ENCODE results near the gene HIVEP3.

The HIVEP3 gene

DNA sequence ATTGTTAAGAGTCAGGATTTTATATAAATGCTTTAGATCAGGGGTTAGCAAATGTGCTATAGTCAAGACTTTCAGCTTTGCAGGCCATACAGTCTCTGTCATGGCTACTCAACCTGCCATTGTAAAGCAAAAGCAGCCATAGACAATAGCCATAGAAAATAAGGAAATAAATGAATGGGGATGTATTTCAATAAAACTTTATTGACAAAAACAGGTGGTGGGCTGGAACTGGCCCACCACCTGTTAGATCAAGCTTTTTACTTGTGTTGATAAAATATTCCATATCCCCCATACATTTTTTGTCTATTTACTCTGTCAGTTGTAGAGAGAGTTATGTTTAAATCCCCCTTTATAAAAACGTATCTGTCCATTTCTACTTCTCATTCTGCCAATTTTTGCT is 98.9 kb downstream of the HIVEP3 start:
- H3K36me3 Mint-ChIP-seq (ENCODE audit: insufficient read depth): peaks cover 1% of the 10 kb centered on the region
- H3K4me1 Mint-ChIP-seq: peaks cover 14% of the 10 kb centered on the region
- H3K27me3 Mint-ChIP-seq: no peaks in the 10 kb centered on the region
- no peak overlapping the region for H3K27ac Mint-ChIP-seq (ENCODE audit: low read depth)
- DNase-seq (ENCODE audit: low spot score in 2 of 2) (no peak), ATAC-seq (replicated peaks; ENCODE audit: extremely low read depth, poor library complexity, severe bottlenecking) (no peak)
- no peaks in the 10 kb centered on the region for H3K9me3 Mint-ChIP-seq
- H3K4me3 Mint-ChIP-seq: no peak overlapping the region

GRCh38 chr1:41819069-41819468 is 99.7 kb downstream of the HIVEP3 start:
- Mint-ChIP-seq H3K4me1 (peaks cover 14% of the 10 kb centered on the region), H3K27me3 (no peaks in the 10 kb centered on the region), H3K27ac (ENCODE audit: low read depth) (peak overlapping the region; percentile 33), H3K4me3 (no peak overlapping the region), H3K36me3 (ENCODE audit: insufficient read depth) (peaks cover 1% of the 10 kb centered on the region), H3K9me3 (no peaks in the 10 kb centered on the region)
- no peak for DNase-seq (ENCODE audit: low spot score in 2 of 2)
- no peak for ATAC-seq (replicated peaks; ENCODE audit: extremely low read depth, poor library complexity, severe bottlenecking)

GRCh38 chr1:41816061-41816460 is 102.7 kb downstream of the HIVEP3 start:
- Mint-ChIP-seq H3K4me1 (peaks cover 28% of the 10 kb centered on the region), H3K4me3 (no peak overlapping the region), H3K9me3 (no peaks in the 10 kb centered on the region), H3K27ac (ENCODE audit: low read depth) (no peak overlapping the region), H3K27me3 (no peaks in the 10 kb centered on the region), H3K36me3 (ENCODE audit: insufficient read depth) (no peaks in the 10 kb centered on the region)
- ATAC-seq (replicated peaks; ENCODE audit: extremely low read depth, poor library complexity, severe bottlenecking) (no peak), DNase-seq (ENCODE audit: low spot score in 2 of 2) (no peak)

DNA sequence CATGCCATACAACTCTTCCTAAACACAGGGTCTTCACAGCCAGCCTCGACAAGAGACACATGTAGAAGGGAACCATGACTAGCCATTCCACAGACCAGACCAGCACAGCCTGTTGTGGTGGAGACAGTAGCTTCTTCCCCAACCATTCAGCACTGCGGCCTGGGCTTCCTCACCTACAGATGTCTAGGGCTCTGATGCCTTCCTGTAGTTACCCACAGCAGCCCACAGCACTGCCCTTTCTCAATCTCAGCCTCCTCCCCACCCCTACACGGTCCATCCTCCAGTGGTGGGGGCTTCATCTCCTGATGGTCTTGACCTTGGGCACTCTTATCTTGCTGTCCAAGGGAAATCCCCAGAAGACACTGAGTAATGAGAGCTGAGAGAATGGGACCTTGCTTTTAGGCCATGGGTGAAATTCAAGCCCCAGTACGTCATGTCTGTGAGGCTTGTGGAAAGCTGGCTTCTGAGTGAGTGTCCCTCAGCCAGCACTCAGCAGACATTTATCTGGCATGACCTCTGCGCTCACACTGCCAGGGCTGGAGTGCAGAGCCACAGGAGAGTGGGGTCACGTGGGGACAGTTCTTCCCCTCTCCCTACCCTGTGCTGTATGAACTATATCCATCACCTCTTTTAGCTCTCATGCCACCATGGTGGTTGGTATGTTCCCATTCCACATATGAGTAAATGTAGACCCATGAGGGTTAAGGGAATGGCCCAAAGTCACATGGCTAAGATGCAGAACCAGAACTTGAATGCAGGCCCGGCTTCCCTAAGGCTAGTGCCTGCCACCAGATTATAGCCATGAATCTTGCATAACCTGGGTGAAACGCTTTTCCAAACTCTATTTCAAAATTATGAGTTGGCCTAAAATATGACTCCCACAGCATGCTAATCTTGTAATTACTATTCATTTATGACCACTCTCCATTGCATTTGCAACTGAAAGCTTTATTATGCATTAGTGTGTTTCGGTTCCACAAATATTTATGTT is 104.7 kb downstream of the HIVEP3 start:
- ATAC-seq (replicated peaks; ENCODE audit: extremely low read depth, poor library complexity, severe bottlenecking): no peak
- no peak overlapping the region for H3K27ac Mint-ChIP-seq (ENCODE audit: low read depth)
- no peak overlapping the region for H3K4me3 Mint-ChIP-seq
- DNase-seq (ENCODE audit: low spot score in 2 of 2): no peak
- no peaks in the 10 kb centered on the region for H3K36me3 Mint-ChIP-seq (ENCODE audit: insufficient read depth)
- no peaks in the 10 kb centered on the region for H3K27me3 Mint-ChIP-seq
- peaks cover 29% of the 10 kb centered on the region for H3K4me1 Mint-ChIP-seq
- H3K9me3 Mint-ChIP-seq: no peaks in the 10 kb centered on the region

DNA sequence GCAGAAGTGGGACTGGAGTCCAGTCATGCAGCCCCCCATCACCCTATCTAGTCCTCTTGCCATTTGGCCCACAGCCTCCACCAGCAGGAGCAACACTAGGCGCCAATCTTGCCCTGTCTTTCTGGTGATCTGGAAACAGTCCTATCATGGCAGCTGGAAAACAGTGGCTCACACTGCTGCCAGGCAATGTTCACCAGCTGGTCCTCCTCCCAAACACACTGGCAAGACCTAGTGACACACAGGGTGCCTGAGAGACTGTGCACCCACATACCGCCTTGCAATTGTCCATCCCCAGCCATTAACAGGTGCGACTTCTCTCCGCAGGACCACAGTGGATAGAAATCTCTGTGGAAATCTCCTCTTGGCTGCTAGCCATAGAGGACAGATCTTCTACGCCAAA is 105.5 kb downstream of the HIVEP3 start:
- Mint-ChIP-seq H3K36me3 (ENCODE audit: insufficient read depth) (no peaks in the 10 kb centered on the region), H3K27ac (ENCODE audit: low read depth) (no peak overlapping the region), H3K4me1 (peaks cover 26% of the 10 kb centered on the region), H3K27me3 (no peaks in the 10 kb centered on the region), H3K9me3 (no peaks in the 10 kb centered on the region), H3K4me3 (no peak overlapping the region)
- ATAC-seq (replicated peaks; ENCODE audit: extremely low read depth, poor library complexity, severe bottlenecking) (no peak), DNase-seq (ENCODE audit: low spot score in 2 of 2) (no peak)

- no peaks in the 10 kb centered on the region for H3K36me3 Mint-ChIP-seq (ENCODE audit: insufficient read depth)
- peaks cover 34% of the 10 kb centered on the region for H3K4me1 Mint-ChIP-seq
- ATAC-seq (replicated peaks; ENCODE audit: extremely low read depth, poor library complexity, severe bottlenecking) (no peak), DNase-seq (ENCODE audit: low spot score in 2 of 2) (no peak)
- H3K9me3 Mint-ChIP-seq: no peaks in the 10 kb centered on the region
- H3K27me3 Mint-ChIP-seq: no peaks in the 10 kb centered on the region
- no peak overlapping the region for H3K4me3 Mint-ChIP-seq
- peak overlapping the region; percentile 90 for H3K27ac Mint-ChIP-seq (ENCODE audit: low read depth)
Measured at GRCh38 chr1:41812453-41812852, 106.3 kb downstream of the HIVEP3 start.

- peaks cover 38% of the 10 kb centered on the region for H3K4me1 Mint-ChIP-seq
- no peaks in the 10 kb centered on the region for H3K36me3 Mint-ChIP-seq (ENCODE audit: insufficient read depth)
- no peaks in the 10 kb centered on the region for H3K27me3 Mint-ChIP-seq
- peak overlapping the region; percentile 90 for H3K27ac Mint-ChIP-seq (ENCODE audit: low read depth)
- no peaks in the 10 kb centered on the region for H3K9me3 Mint-ChIP-seq
- H3K4me3 Mint-ChIP-seq: no peak overlapping the region
- DNase-seq (ENCODE audit: low spot score in 2 of 2) (peak in 1 of 2 donors; percentile 30), ATAC-seq (replicated peaks; ENCODE audit: extremely low read depth, poor library complexity, severe bottlenecking) (peak; percentile 52)
Measured at GRCh38 chr1:41812051-41812450, 106.7 kb downstream of the HIVEP3 start.

DNA sequence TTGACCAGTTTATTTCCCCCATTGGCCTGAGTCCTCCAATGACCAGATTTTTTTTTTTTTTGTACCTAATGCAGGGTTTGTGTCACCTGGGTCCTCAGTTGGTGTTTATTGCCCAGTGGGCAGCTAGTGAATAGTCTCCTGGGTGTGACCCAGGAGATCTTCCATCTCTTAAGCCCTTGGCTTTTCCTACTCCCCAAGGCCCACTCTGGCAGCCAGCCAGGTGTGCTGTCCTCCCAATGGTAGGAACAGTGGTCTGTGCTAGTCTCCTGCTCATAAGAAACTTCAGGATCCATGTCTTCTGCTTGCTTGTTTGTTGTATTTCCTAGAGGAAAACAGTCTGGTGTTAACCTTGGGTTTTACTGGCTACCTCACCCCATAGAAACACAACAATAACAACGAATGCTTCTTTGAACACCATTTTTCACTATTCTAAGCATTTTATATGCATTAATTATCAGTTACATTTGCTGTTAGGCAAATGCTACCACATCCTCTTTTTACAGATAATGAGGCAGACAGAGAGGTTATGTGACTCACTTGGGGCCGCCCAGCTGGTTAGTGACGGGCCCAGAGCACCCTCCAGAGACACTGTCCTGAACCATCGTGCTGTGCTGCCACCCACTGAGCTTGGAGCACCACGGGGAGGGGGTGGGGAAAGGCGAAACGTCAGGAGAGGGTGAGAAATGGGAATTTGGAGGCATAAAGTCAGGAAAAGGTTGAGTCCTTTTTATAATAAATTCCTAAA is 107.5 kb downstream of the HIVEP3 start:
- Mint-ChIP-seq H3K4me1 (peaks cover 46% of the 10 kb centered on the region), H3K27me3 (no peaks in the 10 kb centered on the region), H3K27ac (ENCODE audit: low read depth) (peak overlapping the region; percentile 90), H3K4me3 (peak overlapping the region; percentile 38), H3K36me3 (ENCODE audit: insufficient read depth) (no peaks in the 10 kb centered on the region), H3K9me3 (no peaks in the 10 kb centered on the region)
- ATAC-seq (replicated peaks; ENCODE audit: extremely low read depth, poor library complexity, severe bottlenecking) (peak; percentile 93), DNase-seq (ENCODE audit: low spot score in 2 of 2) (peak in 1 of 2 donors; percentile 47)

DNA sequence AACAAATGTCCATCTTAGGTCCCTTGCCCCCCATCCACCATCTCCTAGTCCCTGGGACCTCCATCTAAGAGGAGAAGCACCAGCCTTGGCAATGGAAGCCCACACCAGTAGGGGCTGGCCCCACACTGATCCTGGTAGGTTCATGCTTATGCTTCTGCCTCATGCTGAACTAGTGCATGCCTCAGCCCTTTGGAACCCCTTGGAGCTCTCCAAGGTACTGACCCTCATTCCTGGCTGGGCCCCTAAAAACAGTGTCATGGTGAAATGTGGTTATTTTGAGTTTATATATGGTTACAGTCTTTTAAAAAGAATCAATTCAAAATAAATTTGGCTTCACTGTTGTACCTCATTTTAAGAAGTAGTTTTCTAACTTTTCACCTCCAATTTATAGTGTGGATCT is 108.3 kb downstream of the HIVEP3 start:
- Mint-ChIP-seq H3K36me3 (ENCODE audit: insufficient read depth) (no peaks in the 10 kb centered on the region), H3K4me3 (no peak overlapping the region), H3K9me3 (no peaks in the 10 kb centered on the region), H3K27me3 (no peaks in the 10 kb centered on the region), H3K4me1 (peaks cover 54% of the 10 kb centered on the region), H3K27ac (ENCODE audit: low read depth) (no peak overlapping the region)
- no peak for ATAC-seq (replicated peaks; ENCODE audit: extremely low read depth, poor library complexity, severe bottlenecking)
- peak in 1 of 2 donors; percentile 26 for DNase-seq (ENCODE audit: low spot score in 2 of 2)

GRCh38 chr1:41809692-41810091 is 109.0 kb downstream of the HIVEP3 start:
- DNase-seq (ENCODE audit: low spot score in 2 of 2) (no peak), ATAC-seq (replicated peaks; ENCODE audit: extremely low read depth, poor library complexity, severe bottlenecking) (no peak)
- Mint-ChIP-seq H3K36me3 (ENCODE audit: insufficient read depth) (no peaks in the 10 kb centered on the region), H3K27me3 (no peaks in the 10 kb centered on the region), H3K4me3 (no peak overlapping the region), H3K4me1 (peaks cover 57% of the 10 kb centered on the region), H3K9me3 (no peaks in the 10 kb centered on the region), H3K27ac (ENCODE audit: low read depth) (no peak overlapping the region)

GRCh38 chr1:41807390-41807789 is 111.3 kb downstream of the HIVEP3 start:
- Mint-ChIP-seq H3K27ac (ENCODE audit: low read depth) (peak overlapping the region; percentile 95), H3K9me3 (peaks cover 5% of the 10 kb centered on the region), H3K4me1 (peaks cover 81% of the 10 kb centered on the region), H3K27me3 (no peaks in the 10 kb centered on the region), H3K36me3 (ENCODE audit: insufficient read depth) (peaks cover 8% of the 10 kb centered on the region), H3K4me3 (peak overlapping the region; percentile 67)
- ATAC-seq (replicated peaks; ENCODE audit: extremely low read depth, poor library complexity, severe bottlenecking) (no peak), DNase-seq (ENCODE audit: low spot score in 2 of 2) (no peak)

GRCh38 chr1:41806472-41807155 is 112.1 kb downstream of the HIVEP3 start:
- Mint-ChIP-seq H3K27me3 (no peaks in the 10 kb centered on the region), H3K4me1 (peaks cover 75% of the 10 kb centered on the region), H3K36me3 (ENCODE audit: insufficient read depth) (peaks cover 8% of the 10 kb centered on the region), H3K27ac (ENCODE audit: low read depth) (peak overlapping the region; percentile 95), H3K9me3 (peaks cover 5% of the 10 kb centered on the region), H3K4me3 (peak overlapping the region; percentile 67)
- ATAC-seq (replicated peaks; ENCODE audit: extremely low read depth, poor library complexity, severe bottlenecking): peak; percentile 32
- peak in 1 of 2 donors; percentile 29 for DNase-seq (ENCODE audit: low spot score in 2 of 2)

Data from central memory CD8-positive, alpha-beta T cell (primary cell).